ENCODE data around the gene HBP1.
"Not testable (repeated sequence)": the region's sequence is repeated elsewhere in the genome, so short reads cannot be mapped to it uniquely, and the experiment has no call there.

The HBP1 gene

GRCh38 chr7:107186240-107186639 lies 17.4 kb downstream of the HBP1 start:
- no peak for DNase-seq

- DNase-seq, result no peak
Observed at GRCh38 chr7:107187774-107188173, 19.0 kb downstream of the HBP1 start.

- no peak for DNase-seq
Observed at GRCh38 chr7:107190090-107190489, 21.3 kb downstream of the HBP1 start.

- no peak for DNase-seq
Observed at GRCh38 chr7:107194052-107194451, 25.2 kb downstream of the HBP1 start.

GRCh38 chr7:107196834-107197610 lies 28.2 kb downstream of the HBP1 start:
- DNase-seq, result no peak

- DNase-seq, result no peak
Observed at GRCh38 chr7:107201795-107202450, 33.1 kb downstream of the HBP1 start.

GRCh38 chr7:107203607-107204006 lies 34.8 kb downstream of the HBP1 start:
- no peak for DNase-seq

GRCh38 chr7:107206136-107206535 lies 37.3 kb downstream of the HBP1 start:
- DNase-seq, result no peak

- DNase-seq, result no peak
Observed at GRCh38 chr7:107206706-107207105, 37.9 kb downstream of the HBP1 start.

GRCh38 chr7:107207459-107207858 lies 38.7 kb downstream of the HBP1 start:
- DNase-seq, result no peak

- DNase-seq, result no peak
Observed at GRCh38 chr7:107208024-107208521, 39.3 kb downstream of the HBP1 start.

- DNase-seq, result no peak
Observed at GRCh38 chr7:107208563-107208962, 39.8 kb downstream of the HBP1 start.

GRCh38 chr7:107209565-107209964 lies 40.8 kb downstream of the HBP1 start:
- no peak for DNase-seq

GRCh38 chr7:107210400-107210799 lies 41.6 kb downstream of the HBP1 start:
- DNase-seq, result no peak

- no peak for DNase-seq
Observed at GRCh38 chr7:107212725-107213124, 43.9 kb downstream of the HBP1 start.

- DNase-seq, result no peak
Observed at GRCh38 chr7:107213193-107213788, 44.5 kb downstream of the HBP1 start.

- DNase-seq, result no peak
Observed at GRCh38 chr7:107213945-107214344, 45.1 kb downstream of the HBP1 start.

GRCh38 chr7:107219563-107220244 lies 50.9 kb downstream of the HBP1 start:
- DNase-seq, result no peak

- DNase-seq, result no peak
Observed at GRCh38 chr7:107220356-107220755, 51.6 kb downstream of the HBP1 start.

GRCh38 chr7:107220806-107221205 lies 52.0 kb downstream of the HBP1 start:
- not testable (repeated sequence) for DNase-seq

GRCh38 chr7:107224374-107225223 lies 55.8 kb downstream of the HBP1 start:
- DNase-seq, result no peak

- peak; percentile 39 for DNase-seq
Observed at GRCh38 chr7:107228291-107228690, 59.5 kb downstream of the HBP1 start.

All from HCEC 1CT (cell line).